ENCODE data around the gene ZFR.

GRCh38 chr5:32317041-32317440 lies 127.5 kb downstream of the ZFR start:
- TF ChIP-seq ZNF507 (tag; conservative IDR thresholded peaks at IDR 0.05) = no peak
- no peak for TF ChIP-seq SMC3 (conservative IDR thresholded peaks at IDR 0.05; ENCODE audit: insufficient read depth, low read depth, low read length)
- no peak for TF ChIP-seq KAT2B (IDR thresholded peaks at IDR 0.05; ENCODE audit: low read depth, low read length)
- no peak for TF ChIP-seq ATF1 (CRISPR knock-in tag; IDR thresholded peaks at IDR 0.05)
- TF ChIP-seq ATF1 (tag; IDR thresholded peaks at IDR 0.05) = no peak
- no peak for TF ChIP-seq ARID3A (IDR thresholded peaks at IDR 0.05; ENCODE audit: borderline replicate concordance, low read depth, low read length)
- TF ChIP-seq EZH2 (IDR thresholded peaks at IDR 0.05; ENCODE audit: borderline replicate concordance, low read depth, low read length) = no peak
- TF ChIP-seq GABPB1 (CRISPR knock-in tag; IDR thresholded peaks at IDR 0.05) = no peak
- no peak for TF ChIP-seq ILK (tag; IDR thresholded peaks at IDR 0.05; ENCODE audit: borderline replicate concordance, low read depth)
- no peak for TF ChIP-seq RBBP5 (IDR thresholded peaks at IDR 0.05; ENCODE audit: borderline replicate concordance, insufficient read depth, low read length, poor library complexity, severe bottlenecking)
- no peak for TF ChIP-seq MAX (CRISPR knock-in tag; IDR thresholded peaks at IDR 0.05)
- TF ChIP-seq E2F5 (CRISPR knock-in tag; IDR thresholded peaks at IDR 0.05) = no peak
- TF ChIP-seq ZBTB33 (CRISPR knock-in tag; IDR thresholded peaks at IDR 0.05) = no peak
- no peak for TF ChIP-seq ZC3H11A (IDR thresholded peaks at IDR 0.05; ENCODE audit: low read depth, low read length)
